ENCODE data around the gene PTK7. TPM values are rescaled to one million over a fixed set of nuclear protein-coding genes. Genes with fewer than 3 reads are reported as not detected.
"Not testable (repeated sequence)": the region's sequence is repeated elsewhere in the genome, so short reads cannot be mapped to it uniquely, and the experiment has no call there.

The PTK7 gene
- total RNA-seq, 1 donor from 2014 or later, result 141 TPM

- DNase-seq (ENCODE audit: low read depth), result not testable (repeated sequence)
Measured at GRCh38 chr6:43117466-43117865, 41.4 kb downstream of the PTK7 start.

DNA sequence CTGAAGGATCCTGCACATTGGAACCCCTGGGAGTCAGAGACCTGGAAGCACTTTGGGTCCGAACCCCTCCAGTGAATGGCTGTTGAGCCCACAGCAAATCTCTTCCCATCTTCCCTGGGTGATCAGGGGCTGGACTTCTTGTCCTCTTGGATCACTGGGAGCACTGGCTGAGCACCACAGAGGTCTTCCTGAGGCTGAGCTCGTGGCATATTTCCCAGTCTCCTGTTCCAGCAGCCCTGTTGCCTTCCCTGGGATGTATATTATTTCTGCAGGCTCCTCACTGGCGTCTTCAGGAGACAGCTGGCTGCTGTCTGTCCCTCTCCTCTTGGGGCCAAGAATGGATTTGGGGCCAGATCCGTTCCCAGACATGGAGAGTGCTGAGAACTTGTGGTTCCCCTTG lies 43.4 kb downstream of the PTK7 start:
- DNase-seq (ENCODE audit: low read depth), result no peak

DNA sequence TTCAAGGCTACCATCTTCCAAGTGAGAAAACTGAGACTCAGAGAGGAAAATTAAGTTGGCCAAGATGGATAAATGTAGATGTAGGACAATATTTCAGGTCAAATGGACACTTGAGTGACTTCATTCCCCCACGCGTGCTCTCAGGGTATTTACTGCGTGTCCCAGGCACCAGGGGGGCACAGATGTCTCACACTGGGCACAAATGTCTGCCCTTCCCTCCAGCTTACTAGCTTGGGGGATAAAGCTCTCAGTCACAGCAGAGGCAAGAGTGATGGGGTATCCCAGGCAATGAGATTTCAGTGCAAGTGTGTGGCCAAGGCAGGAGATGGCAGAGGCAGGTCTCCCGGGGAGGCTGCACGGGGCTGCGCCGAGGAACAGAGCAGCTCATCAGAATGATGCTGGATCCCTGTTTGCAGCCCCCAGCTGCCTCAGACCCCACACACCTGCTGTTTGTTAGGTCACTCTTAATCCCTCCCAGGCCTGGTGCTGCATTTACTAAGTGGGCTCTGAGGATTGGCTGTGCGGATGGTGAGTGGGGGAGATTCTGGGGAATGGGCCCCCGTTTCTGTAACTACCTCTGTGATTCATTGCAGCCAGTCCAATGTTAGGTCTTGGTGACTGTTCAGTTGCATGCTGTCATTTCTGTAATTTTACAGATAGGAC lies 44.1 kb downstream of the PTK7 start:
- no peak for DNase-seq (ENCODE audit: low read depth)

DNA sequence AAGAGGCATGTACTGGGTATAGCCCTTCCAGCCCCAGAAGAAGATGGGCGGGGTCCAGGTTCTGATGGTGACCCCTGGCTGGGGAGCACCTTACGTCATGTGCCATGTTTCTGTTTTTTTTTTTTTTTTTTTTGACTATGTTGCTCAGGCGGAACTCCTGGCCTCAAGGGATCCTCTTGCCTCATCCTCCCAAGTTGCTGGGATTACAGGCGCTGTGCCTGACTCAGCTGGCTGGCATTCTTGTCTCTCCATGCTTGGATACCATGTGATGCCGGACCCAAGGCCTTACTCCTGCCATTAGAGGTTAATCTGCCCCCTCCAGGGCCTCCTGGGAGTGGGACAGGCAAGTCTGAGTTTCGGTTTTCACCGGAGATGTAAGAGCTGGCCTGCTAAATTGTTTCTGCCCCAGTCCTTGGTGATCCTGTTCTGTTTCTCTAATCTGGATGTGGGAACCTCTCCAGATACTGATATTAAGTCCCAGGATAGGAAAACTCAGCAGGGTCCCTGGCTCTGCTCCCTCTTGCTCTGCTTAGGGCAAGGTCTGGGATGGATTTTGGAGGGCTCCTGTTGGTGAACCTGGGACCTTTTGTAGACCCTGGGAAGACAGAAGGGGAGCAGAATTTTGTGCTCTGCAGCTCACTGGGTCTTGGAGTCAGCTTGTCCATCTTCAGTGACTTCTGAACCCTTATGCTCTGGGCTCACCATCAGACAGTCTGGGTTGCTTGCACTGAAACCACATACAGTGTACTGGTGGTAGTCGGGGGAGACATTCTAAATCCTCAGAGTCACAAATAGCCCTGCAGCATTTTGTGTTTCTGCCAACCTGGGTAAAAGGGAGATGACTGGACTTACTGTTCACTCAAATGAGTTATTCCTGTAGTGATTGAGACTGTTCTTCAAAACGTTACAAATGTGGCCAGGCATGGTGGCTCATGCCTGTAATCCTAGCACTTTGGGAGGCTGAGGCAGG lies 45.1 kb downstream of the PTK7 start:
- peak; percentile 98 for DNase-seq (ENCODE audit: low read depth)

GRCh38 chr6:43122146-43122545 lies 46.0 kb downstream of the PTK7 start:
- DNase-seq (ENCODE audit: low read depth), result no peak

DNA sequence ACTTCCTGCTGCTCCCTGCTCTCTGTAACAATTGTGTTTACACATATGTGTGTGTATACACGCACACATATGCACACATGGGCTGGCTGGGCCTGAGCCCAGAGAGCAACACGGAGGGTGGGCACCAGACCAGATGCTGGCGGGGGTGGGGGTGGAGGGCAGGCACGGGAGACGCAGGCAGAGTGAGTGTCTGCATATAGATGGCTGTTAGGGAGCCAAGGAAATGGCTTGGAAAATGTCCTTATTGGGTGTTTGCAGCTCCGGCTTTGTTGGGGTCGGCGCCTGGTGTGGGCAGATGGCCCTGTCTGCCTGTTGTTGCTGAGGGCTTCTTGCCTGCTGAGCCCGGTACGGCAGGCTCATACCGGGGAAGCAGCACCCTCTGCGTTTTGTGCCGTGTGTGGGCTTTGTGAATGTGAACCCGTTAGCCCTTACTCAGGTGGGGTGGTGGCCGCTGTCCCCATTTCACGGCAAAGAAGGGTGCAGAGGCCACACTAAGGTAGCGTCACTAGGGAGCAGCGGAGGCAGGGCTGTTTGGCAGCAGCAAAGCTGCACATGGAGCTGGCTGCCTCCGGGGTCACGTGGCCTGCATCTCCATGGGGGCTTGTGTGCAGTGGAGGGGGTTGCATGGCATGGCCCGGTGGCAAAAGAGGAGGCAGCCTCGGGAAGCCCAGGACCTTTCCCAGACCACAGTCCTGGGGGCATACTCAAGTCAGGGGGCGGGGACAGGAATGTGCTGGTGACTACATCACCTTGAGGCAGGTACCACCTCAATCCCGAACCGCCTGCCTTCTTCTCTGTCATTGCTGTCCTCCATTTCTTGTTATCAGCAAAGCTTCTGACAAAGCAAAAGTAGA lies 47.6 kb downstream of the PTK7 start:
- DNase-seq (ENCODE audit: low read depth), result no peak

DNA sequence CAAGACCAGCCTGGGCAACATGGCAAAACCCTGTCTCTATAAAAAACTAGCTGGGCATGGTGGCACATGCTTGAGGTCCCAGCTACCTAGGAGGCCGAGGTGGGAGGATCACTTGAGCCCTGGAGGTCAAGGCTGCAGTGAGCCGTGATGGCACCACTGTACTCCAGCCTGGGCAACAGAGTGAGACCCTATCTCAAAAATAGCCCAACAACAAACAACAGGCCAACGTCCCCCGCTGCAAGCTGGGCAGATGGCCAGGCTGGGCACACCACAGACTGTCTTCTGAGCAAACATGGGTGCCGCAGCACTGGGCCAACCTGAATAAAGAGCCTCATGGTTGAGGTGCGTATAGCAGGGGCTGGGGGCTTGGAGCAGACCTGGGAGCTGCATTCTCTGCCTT lies 48.4 kb downstream of the PTK7 start:
- no peak for DNase-seq (ENCODE audit: low read depth)

DNA sequence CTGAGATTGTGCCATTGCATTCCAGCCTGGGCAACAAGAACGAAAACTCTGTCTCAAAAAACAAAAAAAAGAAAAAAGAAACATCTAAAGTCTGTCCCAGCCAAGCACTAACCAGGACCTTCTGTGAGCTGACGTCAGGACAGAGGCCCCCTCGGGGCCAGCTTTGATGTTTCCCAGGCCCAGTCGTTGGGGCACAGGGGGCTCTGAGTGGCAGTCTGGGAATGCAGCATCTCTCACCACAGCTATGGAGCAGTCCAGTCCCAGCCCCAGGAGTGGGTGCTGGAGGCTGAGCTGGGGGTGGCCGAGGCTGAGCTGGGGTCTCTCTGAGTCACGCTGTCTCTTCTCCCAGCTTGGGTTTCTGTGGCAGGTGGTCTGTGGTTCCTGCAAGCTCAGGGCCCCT lies 49.0 kb downstream of the PTK7 start:
- DNase-seq (ENCODE audit: low read depth), result no peak

GRCh38 chr6:43125555-43125954 lies 49.4 kb downstream of the PTK7 start:
- DNase-seq (ENCODE audit: low read depth), result no peak

- DNase-seq (ENCODE audit: low read depth), result no peak
Measured at GRCh38 chr6:43127180-43127579, 51.1 kb downstream of the PTK7 start.

GRCh38 chr6:43127877-43128276 lies 51.8 kb downstream of the PTK7 start:
- DNase-seq (ENCODE audit: low read depth), result no peak

GRCh38 chr6:43128926-43129325 lies 52.8 kb downstream of the PTK7 start:
- no peak for DNase-seq (ENCODE audit: low read depth)

DNA sequence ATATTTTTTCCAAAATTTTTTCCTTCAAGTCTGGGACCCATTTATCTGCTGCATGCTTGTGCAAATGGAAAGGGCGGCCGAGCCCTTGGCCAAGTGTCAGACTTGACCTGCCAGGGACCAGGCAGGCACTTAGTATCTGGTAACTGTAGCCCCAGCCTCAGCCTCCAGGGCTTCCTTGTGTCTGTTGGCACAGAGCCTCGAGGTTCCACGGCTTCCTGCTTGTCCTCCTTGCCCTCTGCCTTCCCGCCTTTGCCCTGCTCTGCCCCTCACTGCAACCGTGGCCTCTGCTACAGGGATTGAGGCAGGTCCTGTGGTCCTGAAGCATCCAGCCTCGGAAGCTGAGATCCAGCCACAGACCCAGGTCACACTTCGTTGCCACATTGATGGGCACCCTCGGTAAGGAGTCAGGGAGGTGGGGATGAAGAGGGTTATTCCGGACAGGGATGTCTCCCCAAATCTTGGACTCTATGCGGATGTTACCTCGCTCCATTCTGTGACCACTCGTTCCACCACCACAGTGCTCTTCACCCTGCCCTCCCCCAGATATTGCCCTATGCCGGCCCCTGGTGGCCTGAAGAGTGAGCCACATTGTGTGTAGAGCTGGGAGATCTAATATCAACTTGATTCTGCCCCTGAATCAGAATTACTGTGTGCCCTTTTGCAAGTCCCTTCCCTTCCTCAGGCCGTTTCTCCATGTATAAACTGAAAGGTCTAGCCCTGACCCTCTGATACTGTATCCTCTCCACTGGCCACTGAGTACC lies 53.5 kb downstream of the PTK7 start:
- no peak for DNase-seq (ENCODE audit: low read depth)

DNA sequence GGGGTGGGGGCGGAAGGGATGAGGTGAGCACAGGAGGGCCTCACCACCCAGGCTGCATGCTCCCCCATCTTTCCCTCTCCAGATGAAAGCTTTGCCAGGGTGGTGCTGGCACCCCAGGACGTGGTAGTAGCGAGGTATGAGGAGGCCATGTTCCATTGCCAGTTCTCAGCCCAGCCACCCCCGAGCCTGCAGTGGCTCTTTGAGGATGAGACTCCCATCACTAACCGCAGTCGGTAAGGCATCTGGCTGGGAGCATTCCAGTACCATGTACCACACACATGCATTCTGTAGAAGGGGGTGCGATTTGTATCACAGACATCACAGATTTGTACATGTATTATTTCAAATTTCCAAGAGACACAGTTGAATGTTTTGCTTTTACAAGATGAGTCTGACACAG lies 54.3 kb downstream of the PTK7 start:
- no peak for DNase-seq (ENCODE audit: low read depth)

DNA sequence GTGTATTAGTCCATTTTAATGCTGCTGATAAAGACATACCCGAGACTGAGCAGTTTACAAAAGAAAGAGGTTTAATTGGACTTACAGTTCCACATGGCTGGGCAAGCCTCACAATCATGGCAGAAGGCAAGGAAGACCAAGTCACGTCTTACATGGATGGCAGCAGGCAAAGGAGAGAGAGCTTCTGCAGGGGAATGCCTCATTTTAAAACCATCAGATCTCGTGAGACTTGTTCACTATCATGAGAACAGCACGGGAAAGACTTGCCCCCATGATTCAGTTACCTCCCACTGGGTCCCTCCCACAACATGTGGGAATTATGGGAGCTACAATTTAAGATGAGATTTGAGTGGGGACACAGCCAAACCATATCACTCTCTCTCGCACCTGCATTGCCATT lies 55.3 kb downstream of the PTK7 start:
- not testable (repeated sequence) for DNase-seq (ENCODE audit: low read depth)

GRCh38 chr6:43138267-43138666 lies 62.2 kb downstream of the PTK7 start:
- DNase-seq (ENCODE audit: low read depth), result no peak

DNA sequence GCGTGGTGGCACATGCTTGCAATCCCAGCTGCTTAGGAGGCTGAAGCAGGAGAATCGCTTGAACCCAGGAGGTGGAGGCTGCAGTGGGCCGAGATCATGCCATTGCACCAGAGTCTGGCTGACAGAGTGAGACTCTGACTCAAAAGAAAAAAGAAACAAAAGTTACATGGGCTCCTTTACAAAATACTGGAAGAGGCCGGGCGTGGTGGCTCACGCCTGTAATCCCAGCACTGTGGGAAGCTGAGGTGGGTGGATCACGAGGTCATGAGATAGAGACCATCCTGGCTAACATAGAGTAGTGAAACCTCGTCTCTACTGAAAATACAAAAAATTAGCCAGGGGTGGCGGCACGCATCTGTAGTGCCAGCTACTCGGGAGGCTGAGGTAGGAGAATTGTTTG lies 63.9 kb downstream of the PTK7 start:
- DNase-seq (ENCODE audit: low read depth), result not testable (repeated sequence)

GRCh38 chr6:43141644-43142043 lies 65.5 kb downstream of the PTK7 start:
- DNase-seq (ENCODE audit: low read depth), result no peak

DNA sequence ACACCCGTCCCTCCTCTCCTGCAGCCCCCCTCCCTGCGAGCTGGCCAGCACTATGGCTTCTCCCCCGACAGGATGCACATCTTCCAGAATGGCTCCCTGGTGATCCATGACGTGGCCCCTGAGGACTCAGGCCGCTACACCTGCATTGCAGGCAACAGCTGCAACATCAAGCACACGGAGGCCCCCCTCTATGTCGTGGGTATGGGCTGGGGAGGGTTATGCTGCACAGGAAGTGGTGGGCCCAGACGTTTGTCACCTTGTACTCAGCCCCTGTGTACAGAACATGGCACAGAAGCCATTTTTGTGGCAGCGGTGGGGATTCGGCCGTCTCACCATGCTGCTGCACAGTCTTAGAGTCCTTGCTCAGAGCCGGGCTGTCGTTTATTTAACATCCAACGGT lies 66.0 kb downstream of the PTK7 start:
- DNase-seq (ENCODE audit: low read depth), result no peak

DNA sequence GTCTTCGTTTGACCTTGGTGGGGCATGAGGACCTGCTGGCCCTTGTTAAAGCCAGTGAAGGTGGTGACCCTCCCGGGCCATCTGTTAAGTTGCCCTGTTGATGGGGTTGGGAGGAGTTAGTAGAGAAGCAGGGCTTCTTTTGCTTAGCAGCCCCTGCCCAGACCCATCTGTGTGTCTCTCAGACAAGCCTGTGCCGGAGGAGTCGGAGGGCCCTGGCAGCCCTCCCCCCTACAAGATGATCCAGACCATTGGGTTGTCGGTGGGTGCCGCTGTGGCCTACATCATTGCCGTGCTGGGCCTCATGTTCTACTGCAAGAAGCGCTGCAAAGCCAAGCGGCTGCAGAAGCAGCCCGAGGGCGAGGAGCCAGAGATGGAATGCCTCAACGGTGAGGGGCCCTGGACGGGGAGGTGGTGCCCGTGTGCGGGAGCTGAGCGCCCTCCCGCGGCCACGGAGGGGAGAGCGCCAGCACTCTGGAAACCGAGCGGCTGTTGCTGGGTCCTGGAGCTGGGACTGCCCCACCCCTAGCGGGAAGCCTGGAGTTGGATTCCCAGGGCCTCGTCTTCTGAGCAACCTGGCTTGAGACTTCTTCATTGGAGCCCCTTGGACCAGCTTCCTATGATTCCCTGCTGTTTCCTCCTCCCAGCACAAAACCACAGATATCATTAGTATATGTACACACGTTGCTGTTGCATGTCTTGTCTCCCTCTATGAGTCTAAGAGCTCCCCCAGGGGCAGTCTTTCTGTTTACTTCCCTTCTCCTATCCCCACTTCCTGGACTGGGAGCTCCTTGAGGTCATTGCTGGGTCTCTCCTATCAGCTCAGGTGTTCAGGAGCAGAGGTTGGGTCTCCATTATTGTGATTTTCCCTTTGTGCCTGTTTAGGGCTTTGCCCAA lies 67.4 kb downstream of the PTK7 start:
- peak; percentile 57 for DNase-seq (ENCODE audit: low read depth)

Measured in renal cortical epithelial cell (primary cell).